Neural progenitor cell (in vitro differentiated cells): ENCODE data around the gene NUTM2B. TPM values are rescaled to one million over a fixed set of nuclear protein-coding genes. Genes with fewer than 3 reads are reported as not detected.
A peak's percentile ranks its signal among the peaks of the same experiment; 100 is the strongest.
"Not testable (repeated sequence)": the region's sequence is repeated elsewhere in the genome, so short reads cannot be mapped to it uniquely, and the experiment has no call there.

Source experiments
- DNase-seq: peaks from one replicate; pipeline ENCODE4 v3.0.0-alpha.2; 2016; ENCODE audit warnings: low spot score
- H2AFZ ChIP-seq: fragments of 200-600 bp; sonication (generic); replicated peaks from 2 replicates; pipeline ENCODE4 v1.6.1; 2016; ENCODE audit warnings: antibody characterized with exemption
- H3F3A ChIP-seq: fragments of 200-600 bp; sonication (generic); 2 replicates; pipeline ENCODE4 v1.6.1; 2016; ENCODE audit warnings: antibody characterized with exemption, low read depth
- H3K27ac ChIP-seq: fragments of 200-600 bp; sonication (generic); 2 replicates; pipeline ENCODE4 v1.5.1; 2016; ENCODE audit warnings: mild to moderate bottlenecking
- H3K27me3 ChIP-seq: fragments of 200-600 bp; sonication (generic); 2 replicates; pipeline ENCODE4 v1.6.1; 2016; ENCODE audit warnings: mild to moderate bottlenecking, moderate library complexity
- H3K36me3 ChIP-seq: fragments of 200-600 bp; sonication (generic); 2 replicates; pipeline ENCODE4 v1.5.1; 2016
- H3K4me1 ChIP-seq: fragments of 200-600 bp; sonication (generic); 2 replicates; pipeline ENCODE4 v1.6.1; 2016; ENCODE audit warnings: mixed run types
- H3K4me2 ChIP-seq: fragments of 200-600 bp; sonication (generic); 2 replicates; pipeline ENCODE4 v1.6.1; 2016
- H3K4me3 ChIP-seq: fragments of 200-600 bp; sonication (generic); 2 replicates; pipeline ENCODE4 v1.5.1; 2016
- H3K79me2 ChIP-seq: fragments of 200-600 bp; sonication (generic); 2 replicates; pipeline ENCODE4 v1.6.1; 2016; ENCODE audit warnings: low read depth
- H3K9ac ChIP-seq: fragments of 200-600 bp; sonication (generic); 2 replicates; pipeline ENCODE4 v1.6.1; 2016
- H3K9me3 ChIP-seq: fragments of 200-600 bp; sonication (generic); 2 replicates; pipeline ENCODE4 v1.5.1; 2016; ENCODE audit warnings: low read depth
- H4K20me1 ChIP-seq: fragments of 200-600 bp; sonication (generic); 2 replicates; pipeline ENCODE4 v1.6.1; 2016; ENCODE audit warnings: low read depth
- H3K27ac Mint-ChIP-seq: 3 replicates; pipeline ENCODE4 v1.8.0; 2021; ENCODE audit warnings: mixed read lengths
- H3K27me3 Mint-ChIP-seq: 2 replicates; pipeline ENCODE4 v1.8.0; 2022; ENCODE audit warnings: low read depth, mild to moderate bottlenecking, inconsistent platforms, moderate library complexity, mixed read lengths; ENCODE audit not compliant: insufficient read depth
- H3K36me3 Mint-ChIP-seq: 3 replicates; pipeline ENCODE4 v1.8.0; 2021; ENCODE audit warnings: mixed read lengths
- H3K4me1 Mint-ChIP-seq: 3 replicates; pipeline ENCODE4 v1.8.0; 2021; ENCODE audit warnings: mixed read lengths
- H3K4me3 Mint-ChIP-seq: 3 replicates; pipeline ENCODE4 v1.8.0; 2021; ENCODE audit warnings: mild to moderate bottlenecking, moderate library complexity, mixed read lengths
- H3K9me3 Mint-ChIP-seq: 3 replicates; pipeline ENCODE4 v1.8.0; 2020; ENCODE audit warnings: mixed read lengths
- total RNA-seq: library from RNA; depleted of rRNA; stranded (reverse); fragments of >200 nt; gene quantifications from 2 replicates; pipeline ENCODE4 v1.2.3, GENCODE V29; 2015; ENCODE audit warnings: low replicate concordance
- TF ChIP-seq, protein P1 (sequence below): fragments of 200-600 bp; sonication (generic); IDR thresholded peaks from 2 replicates; pipeline ENCODE4 v1.5.1; 2017; ENCODE audit warnings: antibody characterized with exemption, mild to moderate bottlenecking

The NUTM2B gene
- total RNA-seq, 1 donor from 2014 or later, result 0.41 TPM

DNA sequence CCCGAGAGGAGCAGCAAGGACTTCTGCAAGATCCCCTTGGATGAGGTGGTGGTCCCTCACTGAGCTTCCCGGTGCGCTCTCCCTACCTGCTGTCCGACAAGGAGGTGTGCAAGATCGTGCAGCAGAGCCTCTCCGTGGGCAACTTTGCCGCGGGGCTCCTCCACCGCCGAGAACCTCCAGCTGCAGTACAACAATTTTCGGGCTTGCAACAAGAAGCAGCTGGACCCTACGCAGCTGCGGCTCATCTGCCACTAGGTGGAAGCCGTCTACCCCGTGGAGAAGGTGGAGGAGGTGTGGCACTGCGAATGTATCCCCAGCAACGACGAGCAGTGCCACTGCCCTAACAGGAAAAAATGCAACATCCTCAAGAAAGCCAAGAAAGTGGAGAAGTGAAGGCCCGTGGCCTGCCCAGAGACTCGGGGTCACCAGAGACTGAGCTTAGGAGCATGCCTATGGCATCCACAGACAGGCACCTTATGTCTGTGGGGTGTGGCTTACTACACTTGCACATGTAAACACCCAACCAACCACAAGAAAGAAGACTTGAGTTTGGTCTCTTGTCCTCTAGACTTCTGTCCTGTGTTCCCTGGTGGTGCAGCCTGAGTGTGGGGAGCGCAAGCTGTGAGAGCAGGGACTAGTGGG lies 17.9 kb upstream of the NUTM2B start:
- not testable (repeated sequence) for H3K36me3 Mint-ChIP-seq, H3K4me1 ChIP-seq, H3K4me2 ChIP-seq, H3K27me3 ChIP-seq, H4K20me1 ChIP-seq, H2AFZ ChIP-seq, H3K9me3 ChIP-seq, H3K9me3 Mint-ChIP-seq, H3K36me3 ChIP-seq, H3K4me3 ChIP-seq, H3K79me2 ChIP-seq, H3K9ac ChIP-seq, H3K27ac ChIP-seq, H3K4me3 Mint-ChIP-seq, H3K27ac Mint-ChIP-seq, H3K27me3 Mint-ChIP-seq, H3F3A ChIP-seq, H3K4me1 Mint-ChIP-seq
- TF ChIP-seq, protein P1, sequence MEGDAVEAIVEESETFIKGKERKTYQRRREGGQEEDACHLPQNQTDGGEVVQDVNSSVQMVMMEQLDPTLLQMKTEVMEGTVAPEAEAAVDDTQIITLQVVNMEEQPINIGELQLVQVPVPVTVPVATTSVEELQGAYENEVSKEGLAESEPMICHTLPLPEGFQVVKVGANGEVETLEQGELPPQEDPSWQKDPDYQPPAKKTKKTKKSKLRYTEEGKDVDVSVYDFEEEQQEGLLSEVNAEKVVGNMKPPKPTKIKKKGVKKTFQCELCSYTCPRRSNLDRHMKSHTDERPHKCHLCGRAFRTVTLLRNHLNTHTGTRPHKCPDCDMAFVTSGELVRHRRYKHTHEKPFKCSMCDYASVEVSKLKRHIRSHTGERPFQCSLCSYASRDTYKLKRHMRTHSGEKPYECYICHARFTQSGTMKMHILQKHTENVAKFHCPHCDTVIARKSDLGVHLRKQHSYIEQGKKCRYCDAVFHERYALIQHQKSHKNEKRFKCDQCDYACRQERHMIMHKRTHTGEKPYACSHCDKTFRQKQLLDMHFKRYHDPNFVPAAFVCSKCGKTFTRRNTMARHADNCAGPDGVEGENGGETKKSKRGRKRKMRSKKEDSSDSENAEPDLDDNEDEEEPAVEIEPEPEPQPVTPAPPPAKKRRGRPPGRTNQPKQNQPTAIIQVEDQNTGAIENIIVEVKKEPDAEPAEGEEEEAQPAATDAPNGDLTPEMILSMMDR, result peak; percentile 30
- peak; percentile 44 for DNase-seq

DNA sequence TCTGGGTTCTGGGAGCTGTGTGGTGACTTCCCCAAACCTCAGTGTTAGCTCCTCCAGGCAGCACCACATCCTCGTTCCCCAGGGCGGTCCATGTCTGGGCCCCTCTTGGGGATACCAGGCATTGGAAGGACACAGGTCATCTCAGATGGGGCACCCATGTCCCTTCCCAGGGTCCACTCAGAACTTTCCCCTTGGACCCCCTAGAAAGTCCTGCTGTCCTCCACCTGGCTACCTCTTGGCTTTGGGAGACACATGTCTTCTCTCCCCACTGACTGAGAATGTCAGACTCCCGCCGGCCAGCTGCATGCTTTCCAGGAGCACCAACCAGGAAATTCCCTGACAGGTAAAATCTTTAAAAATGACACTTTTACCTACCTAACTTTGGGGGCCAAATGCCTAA lies 16.4 kb upstream of the NUTM2B start:
- H3K36me3 ChIP-seq, H3K36me3 Mint-ChIP-seq, H3K9me3 ChIP-seq, H3K4me3 ChIP-seq, H3F3A ChIP-seq, DNase-seq, H3K79me2 ChIP-seq, H3K4me3 Mint-ChIP-seq, H3K27me3 ChIP-seq, H3K4me2 ChIP-seq, H3K9ac ChIP-seq, H3K27ac ChIP-seq, H3K4me1 ChIP-seq, H3K4me1 Mint-ChIP-seq, H3K27me3 Mint-ChIP-seq, H2AFZ ChIP-seq, H3K9me3 Mint-ChIP-seq, H4K20me1 ChIP-seq, H3K27ac Mint-ChIP-seq: not testable (repeated sequence)

DNA sequence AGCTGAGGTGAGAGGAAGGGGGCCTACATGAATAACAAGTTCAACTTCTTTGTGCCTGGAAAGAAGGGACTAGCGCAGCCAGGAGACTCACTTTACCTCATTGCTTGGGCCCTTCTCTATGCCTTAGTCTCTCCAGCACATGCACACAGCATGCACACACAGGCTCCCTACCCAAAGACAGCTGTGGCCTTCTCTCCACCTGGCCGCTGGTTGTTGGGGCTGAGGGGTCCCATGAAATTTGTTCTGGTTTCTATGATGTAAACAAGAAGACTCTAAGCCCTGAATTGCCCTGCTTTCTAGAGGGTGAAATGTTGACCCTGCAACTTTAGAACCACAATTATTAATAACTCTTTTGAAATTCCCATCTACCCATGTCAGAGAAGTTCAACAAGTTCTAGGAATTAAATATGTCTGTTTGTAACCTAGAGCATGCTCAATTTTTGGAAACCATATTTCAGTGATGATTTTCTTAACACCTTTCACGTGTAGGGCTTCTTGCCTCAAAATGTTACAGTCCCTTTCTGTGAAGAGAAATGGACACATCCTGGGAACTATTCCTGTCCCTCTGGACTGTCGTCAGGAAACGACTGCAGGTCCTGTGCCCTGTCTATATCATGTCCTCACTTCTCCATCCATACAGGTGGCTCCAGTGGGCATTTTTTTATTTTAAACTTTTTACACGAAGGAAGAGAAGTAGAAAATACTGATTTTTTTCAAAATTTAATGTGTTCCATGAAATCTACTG lies 15.4 kb upstream of the NUTM2B start:
- H4K20me1 ChIP-seq, H3K9me3 Mint-ChIP-seq, H3K36me3 ChIP-seq, H3K9ac ChIP-seq, H3K4me3 Mint-ChIP-seq, H3K79me2 ChIP-seq, H3K36me3 Mint-ChIP-seq, H3K27ac ChIP-seq, H3K27ac Mint-ChIP-seq, H3K4me3 ChIP-seq, H3K4me2 ChIP-seq, H3K9me3 ChIP-seq, DNase-seq, H3F3A ChIP-seq, H2AFZ ChIP-seq, H3K4me1 ChIP-seq, H3K27me3 ChIP-seq, H3K27me3 Mint-ChIP-seq, H3K4me1 Mint-ChIP-seq: not testable (repeated sequence)

DNA sequence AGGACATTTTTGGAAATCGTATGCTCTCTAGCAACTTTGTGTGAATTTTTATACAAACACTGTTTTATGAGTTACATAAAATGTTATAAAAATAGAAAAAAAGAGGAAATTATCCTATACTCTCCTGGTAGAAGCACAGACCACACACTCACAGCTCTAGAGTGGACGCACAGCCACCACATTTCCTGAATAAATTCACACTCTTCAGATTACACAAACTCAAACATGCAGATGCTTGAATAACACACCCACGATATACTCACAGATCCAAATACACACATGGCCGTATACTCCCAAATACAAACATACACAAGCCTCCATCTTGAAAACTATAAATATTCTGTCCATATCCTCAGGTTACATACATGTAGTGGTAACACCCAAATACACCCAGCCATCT lies 14.2 kb upstream of the NUTM2B start:
- H3K4me1 ChIP-seq, H3K27ac ChIP-seq, H3K36me3 ChIP-seq, H3F3A ChIP-seq, H3K4me3 Mint-ChIP-seq, H3K4me2 ChIP-seq, H3K4me3 ChIP-seq, H3K9me3 ChIP-seq, H3K79me2 ChIP-seq, H3K36me3 Mint-ChIP-seq, H4K20me1 ChIP-seq, H3K9me3 Mint-ChIP-seq, H2AFZ ChIP-seq, H3K4me1 Mint-ChIP-seq, H3K27me3 ChIP-seq, H3K9ac ChIP-seq, H3K27ac Mint-ChIP-seq, H3K27me3 Mint-ChIP-seq, DNase-seq: not testable (repeated sequence)

DNA sequence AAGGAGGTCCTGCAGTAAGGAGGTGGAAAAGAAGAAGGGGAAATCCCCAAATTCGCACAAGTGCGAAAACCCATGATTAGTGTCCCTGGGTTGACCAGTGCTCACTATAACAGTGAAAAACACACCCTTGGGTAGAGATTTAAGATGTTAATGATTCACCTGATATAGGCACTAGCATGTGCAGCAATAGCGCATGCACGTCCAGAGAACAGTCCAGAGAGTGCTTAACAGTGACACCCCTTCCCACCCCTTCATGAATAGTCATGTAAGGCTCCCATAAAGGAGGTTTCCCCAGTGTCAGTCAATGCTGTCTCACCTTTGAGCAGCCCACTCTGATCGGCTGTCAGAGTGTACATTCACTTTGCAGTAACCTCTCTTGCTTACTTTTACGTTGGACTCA lies 6.4 kb upstream of the NUTM2B start:
- not testable (repeated sequence) for H3K36me3 ChIP-seq, H3K9me3 ChIP-seq, H3K4me3 Mint-ChIP-seq, H3K79me2 ChIP-seq, H3K4me1 Mint-ChIP-seq, H3K27ac ChIP-seq, H2AFZ ChIP-seq, H4K20me1 ChIP-seq, H3K4me3 ChIP-seq, H3K4me2 ChIP-seq, H3K9me3 Mint-ChIP-seq, H3K27me3 ChIP-seq, H3K27me3 Mint-ChIP-seq, H3K27ac Mint-ChIP-seq, H3K4me1 ChIP-seq, H3F3A ChIP-seq, H3K9ac ChIP-seq, H3K36me3 Mint-ChIP-seq, DNase-seq

DNA sequence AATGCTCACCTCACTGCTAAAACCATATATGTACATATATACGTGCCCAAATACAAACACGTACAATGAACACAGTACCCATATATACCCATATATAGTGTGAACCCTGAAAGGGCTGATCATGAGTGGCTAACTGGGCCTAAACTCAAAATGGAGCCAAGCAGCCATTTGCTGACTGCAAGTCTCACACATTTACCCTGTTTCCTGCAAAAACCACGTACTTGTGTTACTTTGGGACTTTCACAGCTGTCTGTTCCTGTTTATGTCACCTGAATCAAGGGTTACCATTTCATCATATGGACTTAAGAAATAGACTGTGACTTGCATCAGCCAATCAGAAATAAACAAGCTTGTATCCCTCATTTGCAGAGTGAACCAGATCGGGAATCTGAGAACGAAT lies 5.9 kb upstream of the NUTM2B start:
- H3K4me1 Mint-ChIP-seq, H3K9ac ChIP-seq, H3K27me3 Mint-ChIP-seq, H3K4me3 Mint-ChIP-seq, H3K36me3 Mint-ChIP-seq, H3F3A ChIP-seq, H3K9me3 Mint-ChIP-seq, H3K9me3 ChIP-seq, H3K4me3 ChIP-seq, H2AFZ ChIP-seq, H3K27me3 ChIP-seq, H4K20me1 ChIP-seq, H3K4me1 ChIP-seq, H3K36me3 ChIP-seq, H3K27ac Mint-ChIP-seq, H3K27ac ChIP-seq, DNase-seq, H3K79me2 ChIP-seq, H3K4me2 ChIP-seq: not testable (repeated sequence)

DNA sequence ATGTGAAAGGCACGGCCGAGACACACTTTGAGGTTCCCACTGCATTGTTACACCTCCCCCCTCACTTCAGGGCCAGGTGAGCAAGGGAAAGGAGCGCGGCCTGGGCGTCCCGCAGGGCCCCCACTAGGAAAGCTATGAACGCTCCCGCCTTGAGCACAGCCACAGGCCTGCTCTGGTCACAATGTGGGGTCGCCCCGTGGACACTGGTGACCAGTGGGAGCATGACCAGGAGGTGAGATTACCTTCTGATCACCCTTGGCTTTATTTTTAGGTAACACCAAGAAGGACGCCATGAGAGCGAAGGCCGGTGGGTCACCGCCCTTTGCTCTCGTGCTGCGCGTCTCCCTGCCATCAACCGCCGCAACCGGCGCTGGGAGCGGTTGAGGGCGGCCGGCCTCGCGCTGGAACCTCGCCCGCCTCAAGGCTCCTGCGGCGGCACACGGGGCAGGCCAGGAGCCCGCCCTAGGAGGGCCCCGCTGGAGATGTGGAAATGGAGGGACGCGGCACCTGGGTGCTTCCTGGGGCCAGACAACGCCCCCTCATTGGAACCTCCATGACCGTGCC lies 2.6 kb upstream of the NUTM2B start:
- H3K4me1 Mint-ChIP-seq, DNase-seq, H3K4me3 Mint-ChIP-seq, H3K27ac Mint-ChIP-seq, H3K27me3 Mint-ChIP-seq, H2AFZ ChIP-seq, H3K36me3 ChIP-seq, H3K36me3 Mint-ChIP-seq, H3K9ac ChIP-seq, H4K20me1 ChIP-seq, H3K27ac ChIP-seq, H3K27me3 ChIP-seq, H3K9me3 Mint-ChIP-seq, H3K9me3 ChIP-seq, H3K4me3 ChIP-seq, H3K4me2 ChIP-seq, H3K79me2 ChIP-seq, H3K4me1 ChIP-seq, H3F3A ChIP-seq: not testable (repeated sequence)
